Measurements from ENCODE around the gene COL8A1. TPM values are rescaled to one million over a fixed set of nuclear protein-coding genes. Genes with fewer than 3 reads are reported as not detected.

The COL8A1 gene
- total RNA-seq, 1 donor from 2014 or later: 123 TPM

- Mint-ChIP-seq H3K4me1 (ENCODE audit: low read depth, unreplicated experiment) (peaks cover 9% of the 10 kb centered on the region), H3K27ac (ENCODE audit: unreplicated experiment) (no peak overlapping the region), H3K27me3 (ENCODE audit: low read depth, unreplicated experiment) (no peaks in the 10 kb centered on the region), H3K9me3 (ENCODE audit: unreplicated experiment) (no peaks in the 10 kb centered on the region), H3K36me3 (ENCODE audit: low read depth, unreplicated experiment) (peaks cover 4% of the 10 kb centered on the region), H3K4me3 (ENCODE audit: unreplicated experiment) (no peak overlapping the region)
- Histone ChIP-seq H3K27ac (ENCODE audit: low read depth, low read length) (no peak overlapping the region), H3K4me2 (ENCODE audit: low read length) (no peak overlapping the region), H3K4me1 (ENCODE audit: insufficient read depth, low read length) (no peaks in the 10 kb centered on the region), H3K36me3 (ENCODE audit: insufficient read depth, low read length) (peaks cover 15% of the 10 kb centered on the region), H3K27me3 (ENCODE audit: insufficient read depth, low read length) (no peaks in the 10 kb centered on the region), H3K79me2 (ENCODE audit: insufficient read depth, low read length) (peaks cover 68% of the 10 kb centered on the region), H3K9ac (ENCODE audit: low read length) (no peak overlapping the region), H3K4me3 (ENCODE audit: insufficient read depth, low read depth, low read length) (no peak overlapping the region), H2AFZ (ENCODE audit: low read depth, low read length) (no peak overlapping the region), H3K9me3 (ENCODE audit: insufficient read depth, low read depth, low read length) (no peaks in the 10 kb centered on the region), H4K20me1 (ENCODE audit: insufficient read depth, low read length) (no peaks in the 10 kb centered on the region)
- no peak for DNase-seq (ENCODE audit: low read depth)
- FAIRE-seq: peak; percentile 9
- peak; percentile 76 for TF ChIP-seq CTCF (IDR thresholded peaks at IDR 0.05; ENCODE audit: insufficient read depth, low read depth, low read length)
- no peak for TF ChIP-seq EZH2 (IDR thresholded peaks at IDR 0.05; ENCODE audit: insufficient read depth, low read length)
Observed at GRCh38 chr3:99686955-99687612, 48.7 kb downstream of the COL8A1 start.

- H3K4me1 ChIP-seq (ENCODE audit: insufficient read depth, low read length): no peaks in the 10 kb centered on the region
- DNase-seq (ENCODE audit: low read depth) (no peak), FAIRE-seq (no peak)
- no peaks in the 10 kb centered on the region for H3K9me3 Mint-ChIP-seq (ENCODE audit: unreplicated experiment)
- peaks cover 43% of the 10 kb centered on the region for H3K79me2 ChIP-seq (ENCODE audit: insufficient read depth, low read length)
- no peak for TF ChIP-seq EZH2 (IDR thresholded peaks at IDR 0.05; ENCODE audit: insufficient read depth, low read length)
- TF ChIP-seq CTCF (IDR thresholded peaks at IDR 0.05; ENCODE audit: insufficient read depth, low read depth, low read length): no peak
- H3K4me1 Mint-ChIP-seq (ENCODE audit: low read depth, unreplicated experiment): peaks cover 3% of the 10 kb centered on the region
- no peaks in the 10 kb centered on the region for H3K27me3 ChIP-seq (ENCODE audit: insufficient read depth, low read length)
- no peak overlapping the region for H3K4me2 ChIP-seq (ENCODE audit: low read length)
- no peak overlapping the region for H3K9ac ChIP-seq (ENCODE audit: low read length)
- H3K4me3 ChIP-seq (ENCODE audit: insufficient read depth, low read depth, low read length): no peak overlapping the region
- no peak overlapping the region for H3K27ac ChIP-seq (ENCODE audit: low read depth, low read length)
- H3K27ac Mint-ChIP-seq (ENCODE audit: unreplicated experiment): no peak overlapping the region
- H3K4me3 Mint-ChIP-seq (ENCODE audit: unreplicated experiment): no peak overlapping the region
- H3K27me3 Mint-ChIP-seq (ENCODE audit: low read depth, unreplicated experiment): no peaks in the 10 kb centered on the region
- peaks cover 19% of the 10 kb centered on the region for H3K36me3 ChIP-seq (ENCODE audit: insufficient read depth, low read length)
- H2AFZ ChIP-seq (ENCODE audit: low read depth, low read length): no peak overlapping the region
- H3K9me3 ChIP-seq (ENCODE audit: insufficient read depth, low read depth, low read length): no peaks in the 10 kb centered on the region
- peaks cover 4% of the 10 kb centered on the region for H3K36me3 Mint-ChIP-seq (ENCODE audit: low read depth, unreplicated experiment)
- no peaks in the 10 kb centered on the region for H4K20me1 ChIP-seq (ENCODE audit: insufficient read depth, low read length)
Observed at GRCh38 chr3:99690761-99691369, 52.5 kb downstream of the COL8A1 start.

DNA sequence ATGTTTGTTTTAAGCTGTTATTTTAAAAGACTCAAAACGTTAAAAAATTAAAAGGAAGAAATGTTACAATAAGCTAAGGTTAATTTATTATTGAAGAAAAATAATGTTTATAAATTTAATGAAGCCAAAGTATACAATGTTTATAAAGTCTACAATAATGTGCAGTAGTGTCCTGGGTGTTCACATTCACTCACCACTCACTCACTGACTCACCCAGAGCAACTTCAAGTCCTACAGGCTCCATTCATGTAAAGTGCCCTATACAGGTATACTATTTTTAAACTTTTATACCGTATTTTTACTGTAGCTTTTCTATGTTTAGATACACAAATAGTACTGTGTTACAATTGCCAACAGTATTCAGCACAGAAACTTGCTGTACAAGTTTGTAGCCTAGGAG lies 55.2 kb downstream of the COL8A1 start:
- Mint-ChIP-seq H3K27ac (ENCODE audit: unreplicated experiment) (no peak overlapping the region), H3K36me3 (ENCODE audit: low read depth, unreplicated experiment) (peaks cover 14% of the 10 kb centered on the region), H3K27me3 (ENCODE audit: low read depth, unreplicated experiment) (no peaks in the 10 kb centered on the region), H3K9me3 (ENCODE audit: unreplicated experiment) (no peaks in the 10 kb centered on the region), H3K4me1 (ENCODE audit: low read depth, unreplicated experiment) (no peaks in the 10 kb centered on the region), H3K4me3 (ENCODE audit: unreplicated experiment) (no peak overlapping the region)
- Histone ChIP-seq H3K27ac (ENCODE audit: low read depth, low read length) (no peak overlapping the region), H3K36me3 (ENCODE audit: insufficient read depth, low read length) (peaks cover 18% of the 10 kb centered on the region), H3K9ac (ENCODE audit: low read length) (no peak overlapping the region), H3K79me2 (ENCODE audit: insufficient read depth, low read length) (peaks cover 27% of the 10 kb centered on the region), H3K9me3 (ENCODE audit: insufficient read depth, low read depth, low read length) (no peaks in the 10 kb centered on the region), H3K4me2 (ENCODE audit: low read length) (no peak overlapping the region), H3K4me3 (ENCODE audit: insufficient read depth, low read depth, low read length) (no peak overlapping the region), H3K4me1 (ENCODE audit: insufficient read depth, low read length) (no peaks in the 10 kb centered on the region), H3K27me3 (ENCODE audit: insufficient read depth, low read length) (no peaks in the 10 kb centered on the region), H2AFZ (ENCODE audit: low read depth, low read length) (no peak overlapping the region), H4K20me1 (ENCODE audit: insufficient read depth, low read length) (no peaks in the 10 kb centered on the region)
- TF ChIP-seq CTCF (IDR thresholded peaks at IDR 0.05; ENCODE audit: insufficient read depth, low read depth, low read length) (no peak), EZH2 (IDR thresholded peaks at IDR 0.05; ENCODE audit: insufficient read depth, low read length) (no peak)
- DNase-seq (ENCODE audit: low read depth) (no peak), FAIRE-seq (no peak)
